Adipocyte (in vitro differentiated cells): ENCODE data around the gene SPTLC2.
"Not testable (repeated sequence)": the region's sequence is repeated elsewhere in the genome, so short reads cannot be mapped to it uniquely, and the experiment has no call there.

Source experiments
- DNase-seq: peaks from one replicate; pipeline ENCODE4 v3.0.0-alpha.2; 2015; ENCODE audit warnings: low read depth
- H3K27me3 ChIP-seq: replicated peaks from 2 replicates; pipeline ENCODE4 v1.7.0; 2013; ENCODE audit warnings: mild to moderate bottlenecking, low read length, moderate library complexity; ENCODE audit not compliant: control insufficient read depth, insufficient read depth
- H3K36me3 ChIP-seq: 2 replicates; pipeline ENCODE4 v1.7.0; 2013; ENCODE audit warnings: low read length, mild to moderate bottlenecking, moderate library complexity; ENCODE audit not compliant: control insufficient read depth, insufficient read depth, severe bottlenecking
- H3K4me1 ChIP-seq: 2 replicates; pipeline ENCODE4 v1.7.0; 2013; ENCODE audit warnings: mild to moderate bottlenecking, low read length, moderate library complexity; ENCODE audit not compliant: control insufficient read depth, insufficient read depth
- H3K4me3 ChIP-seq: 2 replicates; pipeline ENCODE4 v1.7.0; 2013; ENCODE audit warnings: mild to moderate bottlenecking, low read length, moderate library complexity
- H3K9ac ChIP-seq: 2 replicates; pipeline ENCODE4 v1.7.0; 2013; ENCODE audit warnings: mild to moderate bottlenecking, low read length, moderate library complexity
- H3K9me3 ChIP-seq: 2 replicates; pipeline ENCODE4 v1.7.0; 2013; ENCODE audit warnings: mild to moderate bottlenecking, low read length, moderate library complexity; ENCODE audit not compliant: control insufficient read depth

Gene SPTLC2

DNA sequence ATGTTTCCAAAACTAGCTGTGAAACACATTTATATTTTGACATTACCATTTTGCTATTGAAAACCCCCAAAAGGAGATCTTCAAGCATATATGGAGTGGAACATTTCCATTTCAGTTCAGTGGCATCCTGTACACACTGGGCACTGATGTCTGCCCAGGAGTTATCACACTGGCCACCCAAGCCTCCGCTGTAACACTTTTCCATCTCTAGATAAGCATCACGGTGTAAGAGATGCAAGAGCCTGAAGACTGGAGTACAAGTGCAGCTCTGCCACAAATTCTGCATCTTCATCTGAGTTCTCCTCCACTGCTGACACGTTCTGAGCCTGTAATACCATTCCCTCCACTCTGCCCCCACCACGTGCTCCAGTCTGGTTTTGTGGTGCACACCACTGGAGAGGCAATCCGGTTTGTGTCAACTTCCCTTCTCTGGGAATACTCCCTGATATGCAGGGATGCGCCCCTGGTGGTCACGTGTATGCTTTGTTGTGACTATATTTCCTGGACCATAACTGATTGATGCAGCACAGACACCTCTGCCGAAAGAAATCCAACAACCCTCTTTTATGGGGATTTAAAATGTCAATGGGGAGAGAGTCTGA is 12.7 kb downstream of the SPTLC2 start:
- Histone ChIP-seq H3K36me3 (no peaks in the 10 kb centered on the region), H3K4me1 (peaks cover 14% of the 10 kb centered on the region), H3K9me3 (no peaks in the 10 kb centered on the region), H3K4me3 (no peak overlapping the region), H3K27me3 (no peaks in the 10 kb centered on the region), H3K9ac (no peak overlapping the region)
- DNase-seq = peak; percentile 24

- DNase-seq = no peak
- Histone ChIP-seq H3K4me1 (peaks cover 15% of the 10 kb centered on the region), H3K36me3 (no peaks in the 10 kb centered on the region), H3K4me3 (no peak overlapping the region), H3K9ac (no peak overlapping the region), H3K9me3 (no peaks in the 10 kb centered on the region), H3K27me3 (no peaks in the 10 kb centered on the region)
Measured at GRCh38 chr14:77603031-77603430, 13.4 kb downstream of the SPTLC2 start.

GRCh38 chr14:77601846-77602619 is 14.4 kb downstream of the SPTLC2 start:
- Histone ChIP-seq H3K36me3 (no peaks in the 10 kb centered on the region), H3K9me3 (no peaks in the 10 kb centered on the region), H3K4me1 (peaks cover 15% of the 10 kb centered on the region), H3K4me3 (no peak overlapping the region), H3K9ac (no peak overlapping the region), H3K27me3 (no peaks in the 10 kb centered on the region)
- DNase-seq = no peak

- H3K4me1 ChIP-seq = peaks cover 15% of the 10 kb centered on the region
- no peak overlapping the region for H3K9ac ChIP-seq
- no peaks in the 10 kb centered on the region for H3K9me3 ChIP-seq
- peaks cover 16% of the 10 kb centered on the region for H3K36me3 ChIP-seq
- no peaks in the 10 kb centered on the region for H3K27me3 ChIP-seq
- H3K4me3 ChIP-seq = no peak overlapping the region
- peak; percentile 14 for DNase-seq
Measured at GRCh38 chr14:77599889-77600288, 16.5 kb downstream of the SPTLC2 start.

DNA sequence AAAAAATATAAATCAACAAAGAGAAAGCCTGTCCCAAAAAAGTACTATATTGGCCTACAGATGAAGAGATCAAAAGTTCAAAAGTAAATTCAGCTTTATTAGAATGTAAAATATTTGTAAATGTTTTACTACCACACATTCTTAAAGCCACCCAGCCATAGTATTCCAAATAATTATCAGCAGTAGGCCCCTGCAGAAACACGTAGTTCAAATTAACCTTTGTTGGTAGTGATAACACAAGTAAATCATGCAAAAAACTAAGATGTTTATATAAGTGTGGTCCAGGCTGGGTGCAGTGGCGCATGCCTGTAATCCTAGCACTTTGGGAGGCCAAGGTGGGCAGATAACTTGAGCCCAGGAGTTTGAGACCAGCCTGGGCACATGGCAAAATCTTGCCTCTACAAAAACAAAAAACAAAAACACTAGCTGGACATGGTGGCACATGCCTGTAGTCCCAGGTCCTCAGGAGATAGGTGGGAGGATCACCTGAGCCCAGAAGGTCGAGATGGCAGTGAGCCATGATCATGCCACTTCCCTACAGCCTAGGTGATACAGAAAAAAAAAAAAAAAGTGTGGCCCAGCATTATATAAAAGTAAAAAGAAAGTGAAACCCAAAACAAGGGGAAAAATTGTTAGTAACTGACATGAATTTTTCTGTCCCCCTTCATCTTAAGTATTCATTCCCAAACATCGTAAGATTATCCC is 17.9 kb downstream of the SPTLC2 start:
- peak overlapping the region; percentile 42 for H3K9ac ChIP-seq
- no peaks in the 10 kb centered on the region for H3K27me3 ChIP-seq
- DNase-seq = no peak
- peaks cover 20% of the 10 kb centered on the region for H3K36me3 ChIP-seq
- H3K4me3 ChIP-seq = peak overlapping the region; percentile 19
- peaks cover 15% of the 10 kb centered on the region for H3K4me1 ChIP-seq
- H3K9me3 ChIP-seq = no peaks in the 10 kb centered on the region

GRCh38 chr14:77593501-77593961 is 22.9 kb downstream of the SPTLC2 start:
- Histone ChIP-seq H3K4me3 (no peak overlapping the region), H3K36me3 (peaks cover 20% of the 10 kb centered on the region), H3K9me3 (no peaks in the 10 kb centered on the region), H3K4me1 (no peaks in the 10 kb centered on the region), H3K9ac (no peak overlapping the region), H3K27me3 (no peaks in the 10 kb centered on the region)
- DNase-seq = no peak

DNA sequence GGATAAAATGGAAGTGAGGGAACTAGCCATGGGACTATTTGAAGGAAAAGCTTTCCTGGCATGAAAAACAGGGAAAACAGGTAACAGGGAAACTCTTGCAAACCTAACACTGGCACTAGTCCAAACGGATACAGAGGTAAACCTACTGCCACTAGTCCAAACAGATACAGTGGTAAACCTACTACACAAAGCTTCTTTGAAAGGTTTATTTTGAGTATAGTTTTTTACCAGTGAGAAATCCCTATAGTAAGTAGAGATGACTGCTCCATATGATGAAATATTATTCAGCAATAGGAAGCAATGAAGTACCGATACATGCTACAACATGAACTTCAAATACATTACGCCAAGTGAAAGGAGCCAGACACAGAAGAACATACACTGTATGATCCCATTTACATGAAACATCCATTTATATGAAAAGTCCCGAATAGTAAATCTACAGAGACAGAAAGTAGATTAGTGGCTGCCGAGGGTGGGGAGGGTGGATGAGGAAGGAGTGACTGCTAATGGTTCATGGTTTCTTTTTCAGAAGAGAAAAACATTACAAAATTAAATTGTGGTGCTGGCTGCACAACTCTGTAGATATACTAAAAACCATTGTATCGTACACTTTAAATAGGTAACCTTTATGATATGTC is 25.5 kb downstream of the SPTLC2 start:
- Histone ChIP-seq H3K4me1 (no peaks in the 10 kb centered on the region), H3K27me3 (no peaks in the 10 kb centered on the region), H3K9me3 (no peaks in the 10 kb centered on the region), H3K36me3 (peaks cover 14% of the 10 kb centered on the region), H3K9ac (no peak overlapping the region), H3K4me3 (no peak overlapping the region)
- DNase-seq = no peak

GRCh38 chr14:77589099-77589498 is 27.3 kb downstream of the SPTLC2 start:
- H3K36me3 ChIP-seq = no peaks in the 10 kb centered on the region
- H3K4me3 ChIP-seq = no peak overlapping the region
- no peaks in the 10 kb centered on the region for H3K9me3 ChIP-seq
- H3K27me3 ChIP-seq = no peaks in the 10 kb centered on the region
- no peak overlapping the region for H3K9ac ChIP-seq
- H3K4me1 ChIP-seq = no peaks in the 10 kb centered on the region
- no peak for DNase-seq

DNA sequence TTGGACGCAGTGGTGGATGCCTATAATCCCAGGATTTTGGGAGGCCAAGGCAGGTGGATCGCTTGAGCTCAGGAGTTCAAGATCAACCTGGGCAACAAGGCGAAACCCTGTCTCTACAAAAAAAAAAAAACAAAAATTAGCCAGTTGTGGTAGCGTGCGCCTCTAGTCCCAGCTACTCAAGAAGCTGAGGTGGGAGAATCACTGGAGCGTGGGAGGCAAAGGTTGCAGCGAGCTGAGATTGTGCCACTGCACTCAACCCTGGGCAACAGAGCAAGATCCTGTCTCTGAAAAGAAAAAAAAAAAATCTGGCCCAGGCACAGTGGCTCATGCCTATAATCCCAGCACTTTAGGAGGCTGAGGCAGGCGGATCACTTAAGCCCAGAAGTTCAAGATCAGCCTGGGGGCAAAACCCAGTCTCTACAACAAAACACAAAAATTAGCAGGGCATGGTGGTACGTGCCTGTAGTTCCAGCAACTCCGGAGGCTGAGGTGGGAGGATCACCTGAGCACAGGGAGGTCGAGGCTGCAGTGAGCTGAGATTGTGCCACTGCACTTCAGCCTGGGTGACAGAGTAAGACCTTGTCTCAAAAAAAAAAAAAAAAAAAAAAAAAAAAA is 27.9 kb downstream of the SPTLC2 start:
- H3K4me1 ChIP-seq, H3K36me3 ChIP-seq, H3K4me3 ChIP-seq, H3K27me3 ChIP-seq, H3K9ac ChIP-seq, DNase-seq, H3K9me3 ChIP-seq: not testable (repeated sequence)

GRCh38 chr14:77585385-77585784 is 31.1 kb downstream of the SPTLC2 start:
- H3K4me1 ChIP-seq = peaks cover 7% of the 10 kb centered on the region
- no peak for DNase-seq
- H3K9ac ChIP-seq = no peak overlapping the region
- H3K36me3 ChIP-seq = no peaks in the 10 kb centered on the region
- no peaks in the 10 kb centered on the region for H3K9me3 ChIP-seq
- H3K4me3 ChIP-seq = no peak overlapping the region
- H3K27me3 ChIP-seq = no peaks in the 10 kb centered on the region

- no peaks in the 10 kb centered on the region for H3K9me3 ChIP-seq
- H3K9ac ChIP-seq = no peak overlapping the region
Measured at GRCh38 chr14:77584809-77585208, 31.6 kb downstream of the SPTLC2 start.

More at GRCh38 chr14:77584809-77585208, 31.6 kb downstream of the SPTLC2 start:
- DNase-seq = no peak
- H3K4me3 ChIP-seq = no peak overlapping the region
- H3K4me1 ChIP-seq = peaks cover 8% of the 10 kb centered on the region
- no peaks in the 10 kb centered on the region for H3K36me3 ChIP-seq
- no peaks in the 10 kb centered on the region for H3K27me3 ChIP-seq
